Ascending aorta (tissue), 2 donors: ENCODE data around the gene THYN1. TPM values are rescaled to one million over a fixed set of nuclear protein-coding genes. Genes with fewer than 3 reads are reported as not detected.

ENCODE experiments used
- DNase-seq, 2 donors: peaks; one replicate each; pipeline ENCODE4 v3.0.0-alpha.2; 2019; ENCODE audit warnings: low spot score in 2 of 2
- H3K27ac ChIP-seq, 2 donors: fragments of 200-600 bp; sonication (generic); one replicate each; pipeline ENCODE4 v1.5.1; 2016 to 2017; ENCODE audit warnings: mild to moderate bottlenecking in 1 of 2
- H3K27me3 ChIP-seq: fragments of 200-600 bp; sonication (generic); one replicate; pipeline ENCODE4 v1.5.1; 2017
- H3K36me3 ChIP-seq, 2 donors: fragments of 200-600 bp; sonication (generic); one replicate each; pipeline ENCODE4 v1.5.1; 2016
- H3K4me1 ChIP-seq, 2 donors: fragments of 200-600 bp; sonication (generic); one replicate each; pipeline ENCODE4 v1.5.1; 2016 to 2017; ENCODE audit warnings: mild to moderate bottlenecking in 1 of 2
- H3K4me3 ChIP-seq, 2 donors: fragments of 200-600 bp; sonication (generic); one replicate each; pipeline ENCODE4 v1.5.1; 2016 to 2017; ENCODE audit warnings: mild to moderate bottlenecking in 1 of 2
- H3K9me3 ChIP-seq, 2 donors: fragments of 200-600 bp; sonication (generic); one replicate each; pipeline ENCODE4 v1.5.1; 2016
- intact Hi-C: fragments of 100-400 bp; cut with DNase I; formaldehyde crosslinking; loops from one replicate; pipeline ENCODE4 v1.15.1; 2023
- total RNA-seq: library from RNA; depleted of rRNA; stranded (reverse); fragments of >200 nt; gene quantifications from one replicate; pipeline ENCODE4 v1.1.0, GENCODE V29; 2016
- TF ChIP-seq, protein P1 (sequence below), 3 experiments: fragments of 200-600 bp in 2 of 3; fragments of 450-650 bp in 1 of 3; sonication (generic) in 2 of 3; IDR thresholded peaks; one replicate each; pipeline ENCODE4 v1.5.1; 2016 to 2019; ENCODE audit warnings: antibody characterized with exemption in 3 of 3, mild to moderate bottlenecking in 1 of 3, moderate library complexity in 1 of 3

The THYN1 gene
- total RNA-seq, 1 donor from 2014 or later, result 19.8 TPM

- Histone ChIP-seq H3K27me3 (no peaks in the 10 kb centered on the region), H3K36me3 (peaks cover 0 to 3% of the 10 kb centered on the region in 2 donors), H3K4me1 (peaks cover 19 to 25% of the 10 kb centered on the region in 2 donors), H3K9me3 (no peaks in the 10 kb centered on the region), H3K4me3 (peak overlapping the region; percentile 74 to 92), H3K27ac (no peak overlapping the region)
- intact Hi-C loops, result no loop called here
- DNase-seq, result no peak
- TF ChIP-seq, protein P1, sequence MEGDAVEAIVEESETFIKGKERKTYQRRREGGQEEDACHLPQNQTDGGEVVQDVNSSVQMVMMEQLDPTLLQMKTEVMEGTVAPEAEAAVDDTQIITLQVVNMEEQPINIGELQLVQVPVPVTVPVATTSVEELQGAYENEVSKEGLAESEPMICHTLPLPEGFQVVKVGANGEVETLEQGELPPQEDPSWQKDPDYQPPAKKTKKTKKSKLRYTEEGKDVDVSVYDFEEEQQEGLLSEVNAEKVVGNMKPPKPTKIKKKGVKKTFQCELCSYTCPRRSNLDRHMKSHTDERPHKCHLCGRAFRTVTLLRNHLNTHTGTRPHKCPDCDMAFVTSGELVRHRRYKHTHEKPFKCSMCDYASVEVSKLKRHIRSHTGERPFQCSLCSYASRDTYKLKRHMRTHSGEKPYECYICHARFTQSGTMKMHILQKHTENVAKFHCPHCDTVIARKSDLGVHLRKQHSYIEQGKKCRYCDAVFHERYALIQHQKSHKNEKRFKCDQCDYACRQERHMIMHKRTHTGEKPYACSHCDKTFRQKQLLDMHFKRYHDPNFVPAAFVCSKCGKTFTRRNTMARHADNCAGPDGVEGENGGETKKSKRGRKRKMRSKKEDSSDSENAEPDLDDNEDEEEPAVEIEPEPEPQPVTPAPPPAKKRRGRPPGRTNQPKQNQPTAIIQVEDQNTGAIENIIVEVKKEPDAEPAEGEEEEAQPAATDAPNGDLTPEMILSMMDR (IDR thresholded peaks at IDR 0.05), result no peak
Observed at GRCh38 chr11:134223121-134223520, 30.0 kb downstream of the THYN1 start.

- no peaks in the 10 kb centered on the region for H3K27me3 ChIP-seq
- no peak overlapping the region for H3K4me3 ChIP-seq
- H3K4me1 ChIP-seq, result no peaks in the 10 kb centered on the region
- H3K9me3 ChIP-seq, result no peaks in the 10 kb centered on the region
- TF ChIP-seq, protein P1 (IDR thresholded peaks at IDR 0.05), result no peak
- intact Hi-C loops, result no loop called here
- no peak for DNase-seq
- no peak overlapping the region for H3K27ac ChIP-seq
- peaks cover 0 to 3% of the 10 kb centered on the region in 2 donors for H3K36me3 ChIP-seq
Observed at GRCh38 chr11:134216816-134217215, 36.3 kb downstream of the THYN1 start.

DNA sequence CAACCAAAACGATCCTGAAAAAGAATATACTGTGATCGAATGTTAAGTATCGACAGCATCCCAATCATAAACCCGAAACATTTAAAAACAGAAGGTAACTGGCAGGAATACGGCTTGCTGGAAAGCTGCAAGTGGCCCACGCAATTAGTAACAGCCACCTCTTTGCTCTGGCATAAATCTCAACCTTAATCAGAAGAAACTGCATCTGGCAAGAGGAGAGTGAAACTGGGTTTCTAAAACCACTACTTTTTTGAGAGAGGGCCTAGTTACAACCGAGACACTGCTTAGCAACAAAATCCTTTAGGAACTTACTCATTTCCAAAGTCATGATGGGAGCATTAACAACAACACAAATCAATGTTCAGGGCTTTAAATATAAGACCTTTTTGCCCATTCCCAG lies 37.3 kb downstream of the THYN1 start:
- no peak for DNase-seq
- TF ChIP-seq, protein P1 (IDR thresholded peaks at IDR 0.05), result no peak
- Histone ChIP-seq H3K27ac (no peak overlapping the region), H3K27me3 (no peaks in the 10 kb centered on the region), H3K4me1 (no peaks in the 10 kb centered on the region), H3K9me3 (no peaks in the 10 kb centered on the region), H3K4me3 (no peak overlapping the region), H3K36me3 (peaks cover 0 to 3% of the 10 kb centered on the region in 2 donors)
- intact Hi-C loops, result no loop called here

DNA sequence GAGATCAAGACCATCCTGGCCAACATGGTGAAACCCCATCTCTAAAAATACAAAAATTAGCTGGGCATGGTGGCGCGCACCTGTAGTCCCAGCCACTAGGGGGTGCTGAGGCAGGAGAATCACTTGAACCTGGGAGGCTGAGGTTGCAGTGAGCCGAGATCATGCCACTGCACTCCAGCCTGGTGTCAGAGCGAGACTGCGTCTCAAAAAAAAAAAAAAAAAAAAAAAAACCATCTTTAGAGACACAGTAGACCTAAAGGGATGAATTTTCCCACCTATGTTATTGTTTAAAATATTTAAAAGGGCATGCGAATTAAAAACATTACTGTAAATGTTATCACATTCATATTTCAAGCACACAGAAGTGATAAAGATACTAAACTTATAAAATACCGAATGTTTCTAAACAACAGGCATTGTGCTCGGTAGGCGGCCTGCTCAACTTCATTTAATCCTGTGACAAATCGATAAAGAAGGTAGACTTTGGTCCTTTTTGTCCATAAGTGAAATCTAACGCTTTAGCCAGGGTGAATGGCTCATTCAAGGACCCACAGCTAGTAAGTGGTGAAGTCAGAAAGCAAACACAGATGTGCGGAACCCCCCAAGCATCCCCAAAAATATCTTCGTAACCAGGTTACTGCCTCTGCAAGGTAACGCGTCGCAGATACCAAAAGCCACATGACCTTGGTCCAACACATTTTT lies 45.5 kb downstream of the THYN1 start:
- no peaks in the 10 kb centered on the region for H3K27me3 ChIP-seq
- DNase-seq, result no peak
- no peak overlapping the region for H3K27ac ChIP-seq
- peaks cover 15 to 39% of the 10 kb centered on the region in 2 donors for H3K36me3 ChIP-seq
- H3K4me3 ChIP-seq, result no peak overlapping the region
- H3K9me3 ChIP-seq, result no peaks in the 10 kb centered on the region
- TF ChIP-seq, protein P1 (IDR thresholded peaks at IDR 0.05), result peak in 2 of 3 experiments; percentile 49 to 69
- intact Hi-C loops, result no loop called here
- no peaks in the 10 kb centered on the region for H3K4me1 ChIP-seq

DNA sequence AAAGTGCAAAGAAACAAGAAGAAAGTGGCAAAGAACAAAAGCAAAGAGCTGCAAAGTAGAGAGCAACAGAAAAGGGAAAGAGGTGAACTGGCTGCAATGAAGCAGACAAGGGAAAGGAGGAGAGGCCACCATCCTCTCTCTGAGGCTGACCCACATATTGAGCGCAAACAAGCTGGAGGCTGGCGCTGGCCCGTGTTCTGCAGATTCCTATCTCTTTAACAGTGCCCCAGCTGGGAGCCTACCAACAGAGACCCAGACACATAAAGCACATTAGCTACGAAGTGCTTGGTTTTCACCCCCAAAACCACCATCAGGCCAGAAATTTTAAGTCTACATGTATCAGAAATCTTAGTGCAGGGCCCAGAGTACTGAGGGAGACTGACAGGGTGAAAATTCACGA lies 47.0 kb downstream of the THYN1 start:
- TF ChIP-seq, protein P1 (IDR thresholded peaks at IDR 0.05), result no peak
- DNase-seq, result no peak
- Histone ChIP-seq H3K9me3 (no peaks in the 10 kb centered on the region), H3K27me3 (no peaks in the 10 kb centered on the region), H3K36me3 (peaks cover 24 to 53% of the 10 kb centered on the region in 2 donors), H3K4me1 (no peaks in the 10 kb centered on the region), H3K27ac (no peak overlapping the region), H3K4me3 (no peak overlapping the region)
- intact Hi-C loops, result no loop called here
